ENCODE data around the gene PHGDH. TPM values are rescaled to one million over a fixed set of nuclear protein-coding genes. Genes with fewer than 3 reads are reported as not detected.
A peak's percentile ranks its signal among the peaks of the same experiment; 100 is the strongest.

PHGDH gene
- total RNA-seq, 1 experiment from 2014 or later, result 589 TPM

DNA sequence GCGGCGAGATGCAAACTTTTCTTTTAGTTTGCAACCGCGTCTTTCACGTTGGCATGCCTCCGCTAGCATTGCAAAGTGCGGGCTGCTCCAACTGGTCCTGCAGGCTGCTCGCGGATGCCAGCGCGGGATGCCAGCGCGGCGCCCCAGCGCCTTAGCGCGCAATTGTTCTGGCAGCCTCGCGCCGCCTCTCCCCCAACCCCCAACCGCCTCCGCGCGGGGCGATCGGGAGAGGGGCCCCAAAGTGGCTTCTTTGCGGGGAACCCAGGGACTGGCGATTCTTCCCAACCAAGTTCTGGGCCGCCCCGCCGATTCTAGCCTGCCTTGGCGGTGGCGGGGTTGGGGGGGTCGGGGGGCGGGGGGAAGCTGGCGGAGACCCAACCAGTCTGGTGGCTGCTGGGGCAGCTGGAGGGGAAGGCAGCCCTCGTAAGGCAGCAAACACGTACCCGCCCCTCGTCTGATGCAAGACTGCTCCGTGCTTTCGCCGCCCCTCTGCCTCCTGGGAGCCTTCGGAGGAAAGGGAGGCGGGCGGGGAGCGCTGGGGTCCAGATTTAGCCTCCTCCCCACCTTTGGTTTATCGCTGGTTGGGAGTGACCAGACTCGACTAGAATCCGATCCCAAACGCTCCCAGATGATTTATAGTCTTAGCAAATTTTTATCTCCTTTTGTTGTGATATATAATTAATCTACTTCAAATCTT is 756 bp downstream of the PHGDH start:
- peak; percentile 89 for DNase-seq
- Histone ChIP-seq H3K4me3 (ENCODE audit: insufficient read depth, low read depth, low read length) (peak overlapping the region; percentile 99), H3K27me3 (ENCODE audit: control insufficient read depth, insufficient read depth, low read length) (peaks cover 2% of the 10 kb centered on the region; the same call in 1 of the 2 replicates), H3K36me3 (replicated peaks; ENCODE audit: control insufficient read depth, insufficient read depth, low read length) (peaks cover 7% of the 10 kb centered on the region)

DNA sequence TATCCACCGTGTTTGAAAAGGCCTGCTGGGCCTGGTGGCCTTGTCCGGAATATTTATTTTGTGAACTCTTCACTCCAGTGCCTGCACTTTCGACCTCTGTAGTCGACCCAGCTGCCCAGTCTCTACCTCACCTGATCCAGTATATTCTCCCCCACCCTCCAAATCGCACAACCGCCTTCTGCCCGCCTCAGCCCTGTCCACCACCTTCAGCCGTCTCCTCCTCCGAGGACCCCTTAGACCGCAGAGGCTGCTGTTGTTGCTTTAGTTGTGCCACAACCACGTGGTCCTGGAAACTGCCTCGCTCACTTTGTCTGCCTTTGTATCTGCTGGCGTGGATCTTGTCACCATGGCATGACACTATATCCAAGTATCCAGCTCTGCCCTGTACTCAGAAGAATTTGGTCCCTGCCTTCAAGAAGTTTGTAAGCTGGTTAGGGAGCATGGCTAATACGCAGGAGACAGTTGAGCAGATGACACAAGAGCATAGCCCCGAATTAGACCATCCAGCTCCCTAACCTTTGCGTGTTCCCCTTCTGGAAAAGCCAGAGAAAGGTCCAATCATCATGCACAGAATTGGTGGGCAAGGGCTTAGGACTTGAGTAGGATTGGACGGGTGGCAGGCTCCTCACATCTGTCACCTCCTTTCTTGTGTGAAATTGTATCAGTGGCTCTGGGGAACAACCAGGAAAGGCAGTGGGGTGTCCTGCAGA is 1.5 kb downstream of the PHGDH start:
- DNase-seq, result no peak
- H3K36me3 ChIP-seq (replicated peaks; ENCODE audit: control insufficient read depth, insufficient read depth, low read length), result peaks cover 7% of the 10 kb centered on the region
- peaks cover 2% of the 10 kb centered on the region; the same call in 1 of the 2 replicates for H3K27me3 ChIP-seq (ENCODE audit: control insufficient read depth, insufficient read depth, low read length)
- H3K4me3 ChIP-seq (ENCODE audit: insufficient read depth, low read depth, low read length), result peak overlapping the region; percentile 99

DNA sequence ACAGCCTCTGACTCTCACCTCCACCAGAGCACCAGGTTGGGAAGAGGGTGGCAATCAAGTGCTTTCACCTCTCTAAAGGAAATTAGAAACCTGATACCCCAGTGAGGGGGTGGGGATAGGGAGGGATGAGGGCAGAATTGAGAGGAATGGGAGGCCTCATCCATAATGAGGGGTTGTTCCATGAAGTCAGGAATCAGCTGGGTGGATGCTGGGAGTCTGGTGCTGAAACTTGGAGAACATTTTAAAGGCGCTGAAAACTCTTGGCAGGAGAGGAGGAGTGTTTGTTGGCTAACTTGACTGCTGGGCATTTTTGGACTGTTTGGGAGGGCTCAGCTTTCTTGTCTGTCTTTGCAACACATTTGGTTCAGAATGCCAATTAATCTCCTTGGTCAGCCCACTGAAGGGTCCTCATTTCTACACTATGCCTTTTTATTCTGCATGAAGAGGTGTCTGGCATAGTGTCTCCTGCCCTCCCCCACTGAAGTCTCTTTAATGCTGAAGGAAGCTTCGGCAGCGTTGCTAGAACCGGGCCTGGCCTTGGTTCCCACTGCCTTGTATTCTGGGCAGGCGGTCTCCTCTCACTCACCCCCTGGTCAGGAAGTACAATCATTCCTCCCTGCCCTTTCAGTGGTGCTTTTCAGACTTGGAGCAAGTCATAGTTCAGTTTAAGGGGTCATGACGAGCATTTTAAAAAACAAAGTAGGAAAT is 2.2 kb downstream of the PHGDH start:
- H3K36me3 ChIP-seq (replicated peaks; ENCODE audit: control insufficient read depth, insufficient read depth, low read length), result peaks cover 7% of the 10 kb centered on the region
- H3K4me3 ChIP-seq (ENCODE audit: insufficient read depth, low read depth, low read length), result peak overlapping the region; percentile 99
- peak; percentile 72 for DNase-seq
- no peaks in the 10 kb centered on the region for H3K27me3 ChIP-seq (ENCODE audit: control insufficient read depth, insufficient read depth, low read length)

DNA sequence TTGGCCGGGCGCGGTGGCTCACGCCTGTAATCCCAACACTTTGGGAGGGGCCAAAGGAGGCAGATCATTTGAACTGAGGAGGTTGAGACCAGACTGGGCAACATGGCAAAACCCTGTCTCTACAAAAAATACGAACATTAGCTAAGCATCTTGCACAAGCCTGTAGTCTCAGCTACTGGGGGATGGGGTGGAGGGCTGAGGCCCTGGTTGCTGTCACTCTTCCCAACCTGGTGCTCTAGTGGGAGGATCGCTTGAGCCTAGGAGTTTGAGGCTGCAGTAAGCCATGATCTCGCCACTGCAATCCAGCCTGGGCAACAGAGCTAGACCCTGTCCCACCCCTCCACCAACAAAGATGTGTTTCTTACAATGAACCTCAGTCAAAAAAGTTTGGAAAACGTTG is 2.8 kb downstream of the PHGDH start:
- H3K27me3 ChIP-seq (ENCODE audit: control insufficient read depth, insufficient read depth, low read length), result no peaks in the 10 kb centered on the region
- DNase-seq, result no peak
- peaks cover 7% of the 10 kb centered on the region for H3K36me3 ChIP-seq (replicated peaks; ENCODE audit: control insufficient read depth, insufficient read depth, low read length)
- H3K4me3 ChIP-seq (ENCODE audit: insufficient read depth, low read depth, low read length), result no peak overlapping the region

- Histone ChIP-seq H3K27me3 (ENCODE audit: control insufficient read depth, insufficient read depth, low read length) (no peaks in the 10 kb centered on the region), H3K4me3 (ENCODE audit: insufficient read depth, low read depth, low read length) (no peak overlapping the region), H3K36me3 (replicated peaks; ENCODE audit: control insufficient read depth, insufficient read depth, low read length) (peaks cover 11% of the 10 kb centered on the region)
- DNase-seq, result no peak
Measured at GRCh38 chr1:119715542-119715941, 3.8 kb downstream of the PHGDH start.

DNA sequence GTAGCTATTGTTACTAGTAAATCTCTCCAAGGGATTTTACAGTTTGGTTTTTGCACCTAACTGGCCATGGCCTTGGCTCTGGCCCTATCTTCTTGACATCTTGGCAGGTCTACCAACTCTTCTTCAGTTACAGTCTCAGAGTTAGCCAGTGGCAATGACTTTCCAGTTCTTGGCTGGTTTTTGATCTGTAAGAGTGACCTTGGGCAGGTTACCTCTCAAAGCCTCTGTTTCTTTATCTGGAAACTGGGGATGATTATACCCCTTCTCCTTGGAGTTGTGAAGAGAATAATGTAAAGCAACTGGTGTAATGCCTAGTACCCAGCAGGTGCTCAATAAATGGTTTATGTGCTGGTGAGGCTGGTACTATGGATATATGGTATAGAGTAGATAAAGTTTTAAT is 6.7 kb downstream of the PHGDH start:
- Histone ChIP-seq H3K27me3 (ENCODE audit: control insufficient read depth, insufficient read depth, low read length) (no peaks in the 10 kb centered on the region), H3K36me3 (replicated peaks; ENCODE audit: control insufficient read depth, insufficient read depth, low read length) (peaks cover 32% of the 10 kb centered on the region), H3K4me3 (ENCODE audit: insufficient read depth, low read depth, low read length) (no peak overlapping the region)
- no peak for DNase-seq

DNA sequence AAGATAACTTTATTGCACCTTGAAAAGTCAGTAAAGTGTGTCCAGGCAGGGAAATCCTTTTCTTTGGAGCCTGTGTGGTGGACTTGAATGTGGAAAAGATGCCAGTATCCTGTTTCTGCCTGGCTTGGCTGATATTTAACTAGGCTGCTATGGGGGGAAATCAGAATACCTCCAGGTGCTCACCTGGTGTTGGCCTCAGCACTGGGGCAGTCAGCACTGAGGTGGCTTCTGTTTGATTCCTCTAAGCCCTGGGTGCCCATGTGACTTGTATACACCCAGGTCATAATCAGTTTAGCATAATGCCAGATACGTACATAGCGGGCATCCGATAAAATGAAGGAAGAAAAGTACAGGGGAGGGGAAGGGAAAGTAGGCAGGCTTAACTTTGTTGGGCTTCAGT is 7.2 kb downstream of the PHGDH start:
- DNase-seq, result no peak
- no peaks in the 10 kb centered on the region for H3K27me3 ChIP-seq (ENCODE audit: control insufficient read depth, insufficient read depth, low read length)
- peaks cover 36% of the 10 kb centered on the region for H3K36me3 ChIP-seq (replicated peaks; ENCODE audit: control insufficient read depth, insufficient read depth, low read length)
- H3K4me3 ChIP-seq (ENCODE audit: insufficient read depth, low read depth, low read length), result no peak overlapping the region

DNA sequence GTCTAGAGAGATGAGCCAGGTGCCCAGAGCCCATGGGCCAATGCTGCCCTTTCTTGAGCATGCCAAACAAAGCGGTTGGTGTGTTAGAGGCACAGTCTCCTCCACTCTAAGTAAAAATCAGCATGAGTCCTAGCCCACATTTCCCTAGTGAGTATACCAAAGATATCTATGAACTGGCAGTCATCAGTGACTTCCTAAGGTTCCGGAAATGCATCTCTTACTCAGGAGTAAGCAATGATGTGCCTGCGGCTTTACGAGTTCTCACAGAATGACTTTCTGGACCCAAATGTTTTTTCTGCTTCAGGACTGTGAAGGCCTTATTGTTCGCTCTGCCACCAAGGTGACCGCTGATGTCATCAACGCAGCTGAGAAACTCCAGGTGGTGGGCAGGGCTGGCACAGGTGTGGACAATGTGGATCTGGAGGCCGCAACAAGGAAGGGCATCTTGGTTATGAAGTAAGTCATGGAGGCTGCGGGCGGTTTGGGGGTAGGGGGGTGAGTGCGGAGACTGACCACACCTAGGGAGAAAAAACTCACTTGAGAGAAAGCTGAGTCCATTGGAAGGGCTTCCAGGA is 9.2 kb downstream of the PHGDH start:
- H3K4me3 ChIP-seq (ENCODE audit: insufficient read depth, low read depth, low read length), result no peak overlapping the region
- peaks cover 53% of the 10 kb centered on the region for H3K36me3 ChIP-seq (replicated peaks; ENCODE audit: control insufficient read depth, insufficient read depth, low read length)
- H3K27me3 ChIP-seq (ENCODE audit: control insufficient read depth, insufficient read depth, low read length), result no peaks in the 10 kb centered on the region
- DNase-seq, result no peak

GRCh38 chr1:119721896-119722295 is 10.2 kb downstream of the PHGDH start:
- no peaks in the 10 kb centered on the region for H3K27me3 ChIP-seq (ENCODE audit: control insufficient read depth, insufficient read depth, low read length)
- DNase-seq, result no peak
- no peak overlapping the region for H3K4me3 ChIP-seq (ENCODE audit: insufficient read depth, low read depth, low read length)
- peaks cover 61% of the 10 kb centered on the region for H3K36me3 ChIP-seq (replicated peaks; ENCODE audit: control insufficient read depth, insufficient read depth, low read length)

- DNase-seq, result no peak
- Histone ChIP-seq H3K4me3 (ENCODE audit: insufficient read depth, low read depth, low read length) (no peak overlapping the region), H3K36me3 (replicated peaks; ENCODE audit: control insufficient read depth, insufficient read depth, low read length) (peaks cover 80% of the 10 kb centered on the region), H3K27me3 (ENCODE audit: control insufficient read depth, insufficient read depth, low read length) (no peaks in the 10 kb centered on the region)
Measured at GRCh38 chr1:119724611-119725218, 13.0 kb downstream of the PHGDH start.

GRCh38 chr1:119725626-119726025 is 13.9 kb downstream of the PHGDH start:
- no peak for DNase-seq
- Histone ChIP-seq H3K4me3 (ENCODE audit: insufficient read depth, low read depth, low read length) (no peak overlapping the region), H3K36me3 (replicated peaks; ENCODE audit: control insufficient read depth, insufficient read depth, low read length) (peaks cover 82% of the 10 kb centered on the region), H3K27me3 (ENCODE audit: control insufficient read depth, insufficient read depth, low read length) (no peaks in the 10 kb centered on the region)

GRCh38 chr1:119727991-119728390 is 16.3 kb downstream of the PHGDH start:
- peaks cover 85% of the 10 kb centered on the region for H3K36me3 ChIP-seq (replicated peaks; ENCODE audit: control insufficient read depth, insufficient read depth, low read length)
- no peak overlapping the region for H3K4me3 ChIP-seq (ENCODE audit: insufficient read depth, low read depth, low read length)
- no peak for DNase-seq

DNA sequence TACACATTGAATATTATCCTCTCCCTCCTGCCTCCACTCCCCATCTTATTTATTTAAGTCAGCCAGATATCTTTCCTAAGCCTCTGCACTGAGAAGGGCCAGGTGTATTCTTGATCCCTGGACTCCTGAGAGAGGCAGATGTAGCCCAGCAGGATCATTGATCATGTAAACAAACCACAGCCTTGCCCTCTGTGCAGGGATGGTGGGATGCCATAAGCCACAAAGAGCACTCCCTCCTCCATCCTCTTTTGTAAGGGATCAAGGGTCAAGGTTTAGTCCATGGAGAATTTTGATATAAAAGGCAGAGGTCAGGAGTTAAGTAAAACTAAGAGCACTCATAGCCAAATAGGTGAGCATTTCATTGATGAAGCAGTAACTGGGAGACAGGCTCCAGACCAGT is 17.3 kb downstream of the PHGDH start:
- H3K4me3 ChIP-seq (ENCODE audit: insufficient read depth, low read depth, low read length), result no peak overlapping the region
- DNase-seq, result no peak
- peaks cover 80% of the 10 kb centered on the region for H3K36me3 ChIP-seq (replicated peaks; ENCODE audit: control insufficient read depth, insufficient read depth, low read length)

More at GRCh38 chr1:119727991-119728390, 16.3 kb downstream of the PHGDH start:
- no peaks in the 10 kb centered on the region for H3K27me3 ChIP-seq (ENCODE audit: control insufficient read depth, insufficient read depth, low read length)

GRCh38 chr1:119731060-119731459 is 19.3 kb downstream of the PHGDH start:
- Histone ChIP-seq H3K4me3 (ENCODE audit: insufficient read depth, low read depth, low read length) (no peak overlapping the region), H3K27me3 (ENCODE audit: control insufficient read depth, insufficient read depth, low read length) (no peaks in the 10 kb centered on the region), H3K36me3 (replicated peaks; ENCODE audit: control insufficient read depth, insufficient read depth, low read length) (peaks cover 80% of the 10 kb centered on the region)
- no peak for DNase-seq

More for the DNA sequence above, 17.3 kb downstream of the PHGDH start:
- H3K27me3 ChIP-seq (ENCODE audit: control insufficient read depth, insufficient read depth, low read length), result no peaks in the 10 kb centered on the region
